HCT116 (cell line): ENCODE results near the gene SOWAHC. TPM values are rescaled to one million over a fixed set of nuclear protein-coding genes. Genes with fewer than 3 reads are reported as not detected.

Source experiments
- ATAC-seq: fragments of 200-7000 bp; cut with Tn5 transposase; 2 replicates; pipeline ENCODE4 v1.9.1; 2020; ENCODE audit warnings: mild to moderate bottlenecking, moderate library complexity
- BruUV-seq: library from RNA; stranded (reverse); fragments of 400-500 nt; replicated peaks from 2 replicates; lab custom pipeline; 2021; lab: Mats Ljungman, UMichigan
- CTCF ChIA-PET: fragments of 300-600 bp; sonication (Branson Sonifier 250); formaldehyde crosslinking; loops from one replicate; lab custom pipeline; 2021; ENCODE audit warnings: antibody characterized with exemption; lab: Charles Lee
- POLR2A ChIA-PET: fragments of 300-600, 350-600 bp; sonication (Branson Sonifier 250); formaldehyde crosslinking; loops from one replicate; lab custom pipeline; 2021; ENCODE audit warnings: antibody characterized with exemption; lab: Charles Lee
- RAD21 ChIA-PET, 2 experiments: fragments of 300-600 bp; sonication (Branson Sonifier 250); formaldehyde crosslinking; loops; one replicate each; lab custom pipeline; 2023; ENCODE audit warnings: low total read pairs in 2 of 2; ENCODE audit not compliant: uncharacterized antibody in 2 of 2, unreplicated experiment in 2 of 2, low non-redundant PET in 1 of 2; lab: Charles Lee
- DNase-seq: peaks from one replicate; pipeline ENCODE4 v3.0.0-alpha.2; 2010; ENCODE audit warnings: low read depth, low spot score
- H2AFZ ChIP-seq: fragments of 200-600 bp; shearing (Covaris generic), sonication (generic); 2 replicates; pipeline ENCODE4 v1.6.1; 2017; ENCODE audit warnings: low read depth, mixed run types, mixed read lengths, antibody characterized with exemption, low read length; ENCODE audit not compliant: poor library complexity, severe bottlenecking
- H3K27ac ChIP-seq: 2 replicates; pipeline ENCODE4 v1.5.1; 2012; ENCODE audit warnings: low read depth, low read length
- H3K27me3 ChIP-seq: fragments of 200-600 bp; sonication (generic); 2 replicates; pipeline ENCODE4 v1.6.1; 2016; ENCODE audit warnings: mixed run types, low read length, mixed read lengths; ENCODE audit not compliant: insufficient read depth
- H3K36me3 ChIP-seq, 2 experiments: fragments of 200-500 bp in 1 of 2; fragments of 200-600 bp in 1 of 2; sonication (Bioruptor generic) in 1 of 2; sonication (generic) in 1 of 2; 2 replicates each; pipeline versions ENCODE4 v1.5.1 to v1.6.1; 2014 to 2016; ENCODE audit warnings: low read length in 2 of 2, inconsistent platforms in 1 of 2, mixed read lengths in 1 of 2, mixed run types in 1 of 2; ENCODE audit not compliant: insufficient read depth in 2 of 2, control insufficient read depth in 1 of 2
- H3K4me1 ChIP-seq, 2 experiments: fragments of 200-600 bp in 1 of 2; sonication (generic) in 1 of 2; 2 replicates each; pipeline versions ENCODE4 v1.5.1 to v1.6.1; 2012 to 2017; ENCODE audit warnings: low read length in 2 of 2, inconsistent platforms in 1 of 2, mild to moderate bottlenecking in 1 of 2, mixed read lengths in 1 of 2, mixed run types in 1 of 2, moderate library complexity in 1 of 2; ENCODE audit not compliant: insufficient read depth in 2 of 2, control insufficient read depth in 1 of 2
- H3K4me2 ChIP-seq: fragments of 200-600 bp; sonication (generic); 2 replicates; pipeline ENCODE4 v1.6.1; 2017; ENCODE audit warnings: mixed run types, low read length, mixed read lengths
- H3K4me3 ChIP-seq, 2 experiments: fragments of 200-600 bp in 1 of 2; sonication (generic) in 1 of 2; replicated peaks in 1 of 2; 2 replicates each; pipeline ENCODE4 v1.5.1; 2011 to 2016; ENCODE audit warnings: low read length in 2 of 2, control low read depth in 1 of 2, low read depth in 1 of 2, mild to moderate bottlenecking in 1 of 2, mixed read lengths in 1 of 2, mixed run types in 1 of 2
- H3K79me2 ChIP-seq: fragments of 200-600 bp; sonication (generic); 2 replicates; pipeline ENCODE4 v1.6.1; 2017; ENCODE audit warnings: mild to moderate bottlenecking, mixed run types, low read length, moderate library complexity, mixed read lengths; ENCODE audit not compliant: insufficient read depth
- H3K9ac ChIP-seq: fragments of 200-600 bp; sonication (generic); 2 replicates; pipeline ENCODE4 v1.6.1; 2016; ENCODE audit warnings: low read length, mixed read lengths
- H3K9me2 ChIP-seq: fragments of 200-600 bp; sonication (generic), shearing (Covaris generic); 2 replicates; pipeline ENCODE4 v1.6.1; 2017; ENCODE audit warnings: mixed run types, mild to moderate bottlenecking, moderate library complexity; ENCODE audit not compliant: insufficient read depth
- H3K9me3 ChIP-seq, 2 experiments: fragments of 200-500 bp in 1 of 2; fragments of 200-600 bp in 1 of 2; sonication (Bioruptor generic) in 1 of 2; sonication (generic) in 1 of 2; 2 replicates each; pipeline ENCODE4 v1.6.1; 2014 to 2017; ENCODE audit warnings: low read length in 2 of 2, mixed read lengths in 2 of 2, inconsistent platforms in 1 of 2, low read depth in 1 of 2, mild to moderate bottlenecking in 1 of 2, mixed run types in 1 of 2, moderate library complexity in 1 of 2; ENCODE audit not compliant: control insufficient read depth in 1 of 2, insufficient read depth in 1 of 2
- H4K20me1 ChIP-seq: fragments of 200-600 bp; sonication (generic), shearing (Covaris generic); 2 replicates; pipeline ENCODE4 v1.6.1; 2017; ENCODE audit warnings: mixed run types, mild to moderate bottlenecking, moderate library complexity; ENCODE audit not compliant: insufficient read depth
- CEBPB ChIP-seq: IDR thresholded peaks from 2 replicates; pipeline ENCODE4 v1.6.1; 2012; ENCODE audit warnings: low read depth
- EGR1 ChIP-seq: IDR thresholded peaks from 2 replicates; pipeline ENCODE4 v1.6.1; 2012; ENCODE audit warnings: low read depth
- ELF1 ChIP-seq: IDR thresholded peaks from 2 replicates; pipeline ENCODE4 v1.6.1; 2012; ENCODE audit warnings: low read depth, borderline replicate concordance
- EZH2 ChIP-seq: fragments of 200-600 bp; sonication (generic); IDR thresholded peaks from 2 replicates; pipeline ENCODE4 v1.6.1; 2017; ENCODE audit warnings: antibody characterized with exemption, mixed run types
- EZH2phosphoT487 ChIP-seq: fragments of 200-600 bp; IDR thresholded peaks from 2 replicates; pipeline ENCODE4 v1.6.1; 2018; ENCODE audit warnings: antibody characterized with exemption, borderline replicate concordance
- POLR2A ChIP-seq: IDR thresholded peaks from 2 replicates; pipeline ENCODE4 v1.7.0; 2011; ENCODE audit warnings: borderline replicate concordance; ENCODE audit not compliant: insufficient read depth, insufficient read length; ENCODE audit errors: extremely low read depth
- POLR2AphosphoS5 ChIP-seq: IDR thresholded peaks from 2 replicates; pipeline ENCODE4 v1.6.1; 2011; ENCODE audit warnings: mild to moderate bottlenecking, low read depth, low read length, moderate library complexity
- RAD21 ChIP-seq: IDR thresholded peaks from 2 replicates; pipeline ENCODE4 v1.6.1; 2012; ENCODE audit warnings: low read depth, mild to moderate bottlenecking
- SIN3A ChIP-seq: IDR thresholded peaks from 2 replicates; pipeline ENCODE4 v1.6.1; 2012; ENCODE audit warnings: low read depth
- SRF ChIP-seq: IDR thresholded peaks from 2 replicates; pipeline ENCODE4 v1.6.1; 2012; ENCODE audit warnings: low read depth
- TCF7L2 ChIP-seq: IDR thresholded peaks from 2 replicates; pipeline ENCODE4 v1.7.0; 2011; ENCODE audit warnings: borderline replicate concordance, inconsistent platforms; ENCODE audit not compliant: insufficient read depth, insufficient read length; ENCODE audit errors: extremely low read depth
- YY1 ChIP-seq: IDR thresholded peaks from 2 replicates; pipeline ENCODE4 v1.6.1; 2011; ENCODE audit warnings: low read length, low read depth, moderate library complexity, mild to moderate bottlenecking; ENCODE audit not compliant: insufficient replicate concordance; ENCODE audit errors: extremely low read depth
- ZBTB33 ChIP-seq: IDR thresholded peaks from 2 replicates; pipeline ENCODE4 v1.6.1; 2011; ENCODE audit warnings: mild to moderate bottlenecking, low read length, moderate library complexity; ENCODE audit not compliant: insufficient replicate concordance; ENCODE audit errors: extremely low read depth
- ZFX ChIP-seq: fragments of 450-650 bp; IDR thresholded peaks from 2 replicates; pipeline ENCODE4 v1.6.1; 2017
- intact Hi-C: fragments of 100-400 bp; cut with micrococcal nuclease; formaldehyde crosslinking; loops from 2 replicates; pipeline ENCODE4 v1.10.0; 2022
- total RNA-seq: library from RNA; stranded (reverse); gene quantifications from one replicate; pipeline ENCODE4 v1.2.1, GENCODE V29; 2021; ENCODE audit not compliant: unreplicated experiment
- TF ChIP-seq, protein P1 (sequence below): IDR thresholded peaks from 2 replicates; pipeline ENCODE4 v1.6.1; 2012
- TF ChIP-seq, protein P2 (sequence below): IDR thresholded peaks from 2 replicates; pipeline ENCODE4 v1.6.1; 2012

Gene SOWAHC
- total RNA-seq, 1 experiment from 2014 or later: 16.6 TPM

DNA sequence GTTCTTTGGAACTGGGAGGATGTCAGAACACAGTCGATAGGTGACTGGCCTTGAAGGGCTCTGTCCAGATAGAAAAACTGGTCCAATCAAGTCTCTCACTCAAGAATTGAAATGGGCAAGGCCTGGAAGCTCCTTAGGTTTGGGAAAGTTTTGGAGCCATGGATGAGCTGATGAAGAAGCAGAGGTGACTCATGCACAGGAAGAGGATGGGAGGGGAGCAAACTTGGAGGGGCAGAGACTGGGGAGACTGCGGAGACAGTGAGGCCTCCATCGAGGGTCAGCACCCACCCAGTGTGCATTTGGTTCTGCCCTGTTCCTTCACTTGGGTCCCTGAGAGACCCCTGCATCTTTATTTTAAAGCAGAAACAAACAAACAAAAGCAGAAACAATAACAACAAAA, 41.1 kb downstream of the SOWAHC start:
- CTCF ChIA-PET: no interaction called here
- no peak overlapping the region for H3K4me2 ChIP-seq

DNA sequence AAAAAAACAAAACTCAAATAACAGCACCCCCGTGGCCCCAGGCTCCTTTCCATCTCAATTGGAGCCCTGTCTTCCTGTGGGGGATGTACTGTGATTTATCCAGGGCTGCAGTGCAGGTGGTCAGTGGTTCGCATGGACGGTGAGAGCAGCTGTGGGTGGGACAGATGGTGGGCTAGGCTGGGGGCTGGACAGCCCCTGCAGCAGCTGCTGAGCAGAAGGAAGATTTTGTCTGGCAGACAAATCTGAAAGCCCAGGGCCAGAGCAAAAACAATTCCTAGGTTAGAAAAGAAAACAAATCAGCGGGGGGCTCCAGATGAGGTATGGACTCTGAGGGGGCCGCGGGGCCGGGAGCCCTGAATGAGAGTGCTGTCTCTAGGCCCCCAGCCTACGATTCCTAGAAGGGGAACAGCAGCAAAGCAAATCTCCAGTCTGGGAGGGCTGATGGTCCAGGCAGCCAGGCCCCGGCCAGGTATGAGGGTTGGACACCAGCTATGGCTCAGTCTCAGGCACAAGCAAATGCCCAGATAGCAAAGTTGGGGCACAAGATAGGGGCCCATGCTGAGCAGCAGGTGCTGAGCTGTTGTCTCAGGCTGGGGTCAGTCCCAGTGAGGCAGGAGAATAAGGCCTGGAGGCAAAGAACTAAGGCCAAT, 45.4 kb downstream of the SOWAHC start:
- Histone ChIP-seq H3K4me3 (no peak overlapping the region), H3K9me2 (no peaks in the 10 kb centered on the region), H3K36me3 (no peaks in the 10 kb centered on the region), H3K4me2 (no peak overlapping the region), H3K9me3 (no peaks in the 10 kb centered on the region), H4K20me1 (no peaks in the 10 kb centered on the region), H3K9ac (no peak overlapping the region), H3K4me1 (no peaks in the 10 kb centered on the region), H3K27ac (no peak overlapping the region), H3K27me3 (no peaks in the 10 kb centered on the region), H3K79me2 (no peaks in the 10 kb centered on the region), H2AFZ (no peak overlapping the region)
- intact Hi-C loops: loop anchor here (5.0 kb wide), 1 partner anchor 142 kb away; no protein-coding TSS in a partner anchor
- DNase-seq: no peak
- ChIA-PET CTCF (no interaction called here), POLR2A (no interaction called here), RAD21 (no interaction called here)
- no peak for ATAC-seq
- no TSS peak for BruUV-seq
- TF ChIP-seq POLR2AphosphoS5 (no peak), EZH2phosphoT487 (no peak), EZH2 (no peak), ZBTB33 (no peak), YY1 (no peak), TCF7L2 (no peak), SRF (no peak), EGR1 (no peak), CEBPB (no peak), RAD21 (no peak), ELF1 (no peak)
- TF ChIP-seq, protein P1, sequence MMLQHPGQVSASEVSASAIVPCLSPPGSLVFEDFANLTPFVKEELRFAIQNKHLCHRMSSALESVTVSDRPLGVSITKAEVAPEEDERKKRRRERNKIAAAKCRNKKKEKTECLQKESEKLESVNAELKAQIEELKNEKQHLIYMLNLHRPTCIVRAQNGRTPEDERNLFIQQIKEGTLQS: no peak

More for the DNA sequence above, 41.1 kb downstream of the SOWAHC start:
- Histone ChIP-seq H3K27ac (no peak overlapping the region), H3K9ac (no peak overlapping the region), H3K9me3 (no peaks in the 10 kb centered on the region), H3K79me2 (no peaks in the 10 kb centered on the region), H3K27me3 (no peaks in the 10 kb centered on the region), H4K20me1 (no peaks in the 10 kb centered on the region)
- POLR2A ChIA-PET: no interaction called here
- BruUV-seq: no TSS peak
- DNase-seq: no peak
- TF ChIP-seq SIN3A (no peak), POLR2A (no peak), ZFX (no peak)
- TF ChIP-seq, protein P2, sequence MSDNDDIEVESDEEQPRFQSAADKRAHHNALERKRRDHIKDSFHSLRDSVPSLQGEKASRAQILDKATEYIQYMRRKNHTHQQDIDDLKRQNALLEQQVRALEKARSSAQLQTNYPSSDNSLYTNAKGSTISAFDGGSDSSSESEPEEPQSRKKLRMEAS: no peak
- TF ChIP-seq, all 23 proteins: peak for 0
- no peaks in the 10 kb centered on the region for H3K9me2 ChIP-seq
- intact Hi-C loops: no loop called here
- no peak overlapping the region for H3K4me3 ChIP-seq
- H2AFZ ChIP-seq: no peak overlapping the region
- no peak for ATAC-seq
- RAD21 ChIA-PET: no interaction called here
- no peaks in the 10 kb centered on the region for H3K4me1 ChIP-seq
- H3K36me3 ChIP-seq: no peaks in the 10 kb centered on the region
